ENCODE data around the gene HSD3B7. TPM values are rescaled to one million over a fixed set of nuclear protein-coding genes. Genes with fewer than 3 reads are reported as not detected.
"Not testable (repeated sequence)": the region's sequence is repeated elsewhere in the genome, so short reads cannot be mapped to it uniquely, and the experiment has no call there.

The HSD3B7 gene
- total RNA-seq: 1 to 10 TPM; 1.2 to 2.0 (median 1.3) TPM

DNA sequence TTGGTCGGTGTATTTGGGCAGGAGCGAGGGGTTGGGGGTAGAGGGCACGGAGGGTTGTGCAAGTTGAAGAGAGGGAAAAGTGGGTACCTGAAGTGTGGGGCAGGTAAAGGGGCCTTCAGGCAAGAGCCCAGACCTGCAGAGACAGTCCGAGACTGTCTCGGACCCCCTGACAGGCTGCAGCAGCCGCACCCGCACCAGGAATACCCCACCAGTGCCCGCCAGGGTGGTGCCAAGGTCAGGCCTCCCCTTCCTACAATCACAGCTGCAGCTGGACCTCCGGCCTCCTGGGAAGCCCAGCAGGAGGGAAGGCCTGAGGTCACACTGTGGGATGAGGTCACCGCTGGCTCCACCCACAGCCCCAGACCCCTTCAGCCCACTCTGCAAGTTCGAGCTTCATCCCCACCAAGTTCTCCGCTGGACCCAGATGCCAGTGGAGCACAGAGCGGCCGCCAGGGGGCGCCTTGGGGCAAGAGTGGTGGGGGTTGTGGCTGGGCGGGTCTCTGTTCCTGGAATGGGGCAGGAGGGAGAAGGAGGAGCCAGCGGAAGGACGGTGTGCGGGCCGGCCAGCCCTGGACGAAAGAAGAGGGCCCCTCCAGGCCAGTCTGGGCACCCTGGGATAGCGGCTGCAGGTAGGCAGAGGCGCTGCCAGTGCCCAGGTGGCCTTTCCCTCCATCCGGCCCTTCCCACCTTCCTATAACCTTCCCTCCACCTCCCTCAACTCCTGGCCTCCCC, at the start of gene HSD3B7:
Gene HSD3B7 (plus strand): TSS at position 539 of the 732 bp plus-strand sequence. CDS start 452 bp downstream, outside the sequence.
- H3K9me3 Mint-ChIP-seq: no peaks in the 10 kb centered on the region

DNA sequence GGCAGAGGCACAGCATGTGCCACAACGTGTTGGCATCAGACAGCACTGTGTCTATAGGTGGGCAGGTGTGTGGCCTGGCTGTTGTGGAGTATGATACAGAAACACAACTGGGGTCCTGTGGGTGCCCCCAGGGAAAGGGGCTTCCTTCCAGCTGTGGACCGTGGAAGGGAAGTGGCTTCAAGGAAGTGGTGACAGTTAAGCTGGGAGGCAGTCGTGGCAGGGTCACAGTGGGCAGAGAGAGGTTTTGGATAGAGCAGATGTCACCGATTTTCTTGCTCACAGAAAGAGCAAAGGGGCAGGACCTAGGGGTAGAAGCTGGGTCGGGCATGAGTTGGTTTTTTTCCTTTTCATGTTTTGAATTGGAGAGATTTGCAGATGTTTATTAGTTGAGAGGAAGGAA, 47.3 kb upstream of the HSD3B7 start:
- Mint-ChIP-seq H3K4me3 (no peak overlapping the region), H3K4me1 (ENCODE audit: low read depth) (peaks cover 22% of the 10 kb centered on the region), H3K36me3 (ENCODE audit: insufficient read depth) (peaks cover 5% of the 10 kb centered on the region), H3K27me3 (ENCODE audit: low read depth) (no peaks in the 10 kb centered on the region), H3K9me3 (no peaks in the 10 kb centered on the region)
- no peak for DNase-seq
- no peak for ATAC-seq

More for the DNA sequence above, at the start of gene HSD3B7:
- ATAC-seq: peak; percentile 76 to 78
- no peak within 1 kb of the TSS for H3K4me3 Mint-ChIP-seq
- H3K4me1 Mint-ChIP-seq (ENCODE audit: low read depth): peaks cover 2% of the 10 kb centered on the region
- H3K27me3 Mint-ChIP-seq (ENCODE audit: low read depth): no peaks in the 10 kb centered on the region
- DNase-seq: peak; percentile 83
- peaks cover 15% of the 10 kb centered on the region for H3K36me3 Mint-ChIP-seq (ENCODE audit: insufficient read depth)

DNA sequence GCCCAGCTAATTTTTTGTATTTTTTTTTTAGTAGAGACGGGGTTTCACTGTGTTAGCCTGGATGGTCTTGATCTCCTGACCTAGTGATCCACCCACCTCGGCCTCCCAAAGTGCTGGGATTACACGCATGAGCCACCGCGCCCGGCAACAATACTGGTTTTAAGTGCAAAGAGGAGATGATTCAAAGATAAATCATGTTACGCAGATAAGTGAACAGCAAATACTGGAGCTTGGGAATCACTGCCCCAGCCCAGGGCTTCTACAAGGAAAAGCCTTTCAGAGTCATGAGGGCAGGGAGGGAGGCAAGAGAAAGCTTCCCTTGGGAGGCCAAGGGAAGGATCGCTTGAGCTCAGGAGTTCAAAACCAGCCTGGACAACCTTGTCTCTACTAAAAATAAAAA, 45.4 kb upstream of the HSD3B7 start:
- not testable (repeated sequence) for ATAC-seq; H3K9me3 Mint-ChIP-seq; H3K4me3 Mint-ChIP-seq; H3K27me3 Mint-ChIP-seq (ENCODE audit: low read depth); DNase-seq
- H3K4me1 Mint-ChIP-seq (ENCODE audit: low read depth): peaks cover 23% of the 10 kb centered on the region
- H3K36me3 Mint-ChIP-seq (ENCODE audit: insufficient read depth): peaks cover 10% of the 10 kb centered on the region

DNA sequence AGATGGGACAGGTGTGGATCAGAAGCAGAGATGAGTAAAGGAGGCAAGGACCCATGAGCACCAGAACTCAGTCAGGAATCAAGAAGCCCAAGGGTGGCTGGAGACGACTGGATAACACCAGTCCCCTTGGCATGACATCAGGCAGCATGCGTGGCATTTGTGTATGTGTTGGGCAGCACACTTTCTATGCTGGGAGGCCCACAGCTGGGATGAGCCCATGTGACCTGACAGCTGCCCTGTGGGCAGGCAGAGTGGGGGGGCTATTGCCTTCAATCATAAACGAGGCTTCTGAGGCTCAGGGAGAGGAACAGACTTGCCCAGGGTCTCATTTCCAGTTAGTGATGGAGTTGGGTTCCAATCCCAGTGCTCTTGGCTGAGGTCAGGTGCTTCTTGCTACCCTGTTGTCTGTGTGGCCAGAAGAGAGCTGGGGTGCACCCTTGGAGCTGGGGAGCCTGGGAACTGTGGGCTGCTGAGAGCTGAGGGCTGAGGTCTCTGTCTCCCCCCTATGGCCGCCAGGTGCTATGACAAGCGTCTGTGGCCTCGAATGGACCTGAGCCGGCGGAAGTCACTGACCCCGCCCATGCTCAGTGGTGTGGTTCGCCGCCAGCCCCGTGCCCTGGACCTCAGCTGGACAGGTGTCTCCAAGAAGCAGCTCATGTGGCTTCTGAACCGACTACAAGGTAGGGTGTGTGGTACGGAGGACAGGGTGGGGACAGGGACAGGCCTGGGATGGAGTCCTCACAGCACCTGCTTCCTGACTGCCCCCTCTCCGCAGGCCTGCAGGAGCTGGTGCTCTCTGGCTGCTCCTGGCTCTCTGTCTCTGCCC, 43.2 kb upstream of the HSD3B7 start:
- DNase-seq (peak; percentile 54), ATAC-seq (peak; percentile 92 to 95)
- Mint-ChIP-seq H3K4me3 (peak overlapping the region; percentile 4), H3K27me3 (ENCODE audit: low read depth) (no peaks in the 10 kb centered on the region), H3K36me3 (ENCODE audit: insufficient read depth) (peaks cover 17% of the 10 kb centered on the region), H3K9me3 (no peaks in the 10 kb centered on the region), H3K4me1 (ENCODE audit: low read depth) (peaks cover 20% of the 10 kb centered on the region)

DNA sequence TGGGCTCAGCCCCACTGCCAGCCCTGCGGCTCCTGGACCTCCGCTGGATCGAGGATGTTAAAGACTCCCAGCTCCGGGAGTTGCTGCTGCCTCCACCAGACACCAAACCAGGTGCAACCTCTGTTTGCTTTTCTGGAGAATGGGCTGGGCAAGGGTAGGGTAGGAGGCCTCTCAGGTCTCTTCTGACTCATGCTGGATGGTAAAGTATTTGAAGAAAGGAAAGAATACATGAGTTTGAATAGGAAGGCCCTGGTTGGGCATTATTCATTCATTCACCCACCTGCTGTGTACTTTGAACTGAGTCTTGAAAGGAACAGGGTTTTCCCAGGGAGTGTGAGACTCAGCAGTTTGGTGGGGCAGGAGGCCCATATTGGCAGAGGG, 42.6 kb upstream of the HSD3B7 start:
- Mint-ChIP-seq H3K27me3 (ENCODE audit: low read depth) (no peaks in the 10 kb centered on the region), H3K36me3 (ENCODE audit: insufficient read depth) (peaks cover 17% of the 10 kb centered on the region), H3K4me3 (peak overlapping the region; percentile 4), H3K9me3 (no peaks in the 10 kb centered on the region), H3K4me1 (ENCODE audit: low read depth) (peaks cover 18% of the 10 kb centered on the region)
- ATAC-seq (peak; percentile 42 to 46), DNase-seq (no peak)

DNA sequence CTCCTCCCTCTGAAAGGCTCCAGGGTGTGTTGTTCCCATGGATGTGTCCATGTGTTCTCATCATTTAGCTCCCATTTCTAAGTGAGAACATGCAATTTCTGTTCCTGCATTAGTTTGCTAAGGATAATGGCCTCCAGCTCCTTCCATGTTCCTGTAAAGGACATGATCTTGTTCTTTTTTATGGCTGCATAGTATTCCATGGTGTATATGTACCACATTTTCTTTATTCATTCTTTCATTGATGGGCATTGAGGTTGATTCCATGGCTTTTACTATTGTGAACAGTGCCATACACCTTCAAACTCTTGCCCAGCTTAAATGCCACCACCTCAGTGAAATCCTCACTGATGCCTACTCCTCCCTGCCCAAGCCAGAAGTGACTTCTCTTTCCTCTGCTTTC, 40.7 kb upstream of the HSD3B7 start:
- Mint-ChIP-seq H3K4me1 (ENCODE audit: low read depth) (peaks cover 13% of the 10 kb centered on the region), H3K27me3 (ENCODE audit: low read depth) (no peaks in the 10 kb centered on the region), H3K36me3 (ENCODE audit: insufficient read depth) (peaks cover 15% of the 10 kb centered on the region), H3K4me3 (no peak overlapping the region), H3K9me3 (no peaks in the 10 kb centered on the region)
- no peak for DNase-seq
- ATAC-seq: no peak

DNA sequence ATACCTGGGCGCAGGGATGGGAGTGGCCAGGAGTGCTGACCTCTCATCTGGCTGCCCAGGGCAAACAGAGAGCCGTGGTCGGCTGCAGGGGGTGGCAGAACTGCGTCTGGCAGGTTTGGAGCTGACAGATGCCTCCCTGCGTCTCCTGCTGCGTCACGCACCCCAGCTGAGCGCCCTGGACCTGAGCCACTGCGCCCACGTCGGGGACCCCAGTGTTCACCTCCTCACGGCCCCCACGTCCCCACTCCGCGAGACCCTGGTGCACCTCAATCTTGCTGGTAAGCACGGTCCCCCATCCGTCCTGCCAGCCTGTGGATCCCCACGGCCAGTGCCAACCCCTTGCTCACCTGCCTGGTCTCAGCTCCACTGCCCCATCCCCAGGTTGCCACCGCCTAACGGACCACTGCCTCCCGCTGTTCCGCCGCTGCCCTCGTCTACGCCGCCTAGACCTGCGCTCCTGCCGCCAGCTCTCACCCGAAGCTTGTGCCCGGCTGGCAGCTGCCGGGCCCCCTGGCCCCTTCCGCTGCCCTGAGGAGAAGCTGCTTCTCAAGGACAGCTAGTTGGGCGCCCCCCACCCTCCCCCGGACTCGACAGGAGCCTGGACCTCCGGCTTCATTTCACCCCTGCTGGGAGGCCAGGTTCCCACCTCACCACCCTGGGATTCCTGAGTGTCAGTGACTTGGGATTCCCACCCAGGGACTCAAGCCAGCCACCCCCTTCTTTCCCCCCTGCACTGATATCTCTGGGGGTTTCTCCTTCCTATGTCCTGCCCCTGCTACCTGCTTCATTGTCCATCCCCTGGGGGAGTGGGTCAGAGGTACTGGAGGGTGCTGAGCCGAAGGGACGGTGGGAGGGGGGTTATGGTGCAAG, 38.1 kb upstream of the HSD3B7 start:
- H3K4me1 Mint-ChIP-seq (ENCODE audit: low read depth): peaks cover 21% of the 10 kb centered on the region
- H3K27me3 Mint-ChIP-seq (ENCODE audit: low read depth): no peaks in the 10 kb centered on the region
- H3K36me3 Mint-ChIP-seq (ENCODE audit: insufficient read depth): peaks cover 15% of the 10 kb centered on the region
- ATAC-seq (no peak), DNase-seq (no peak)
- H3K4me3 Mint-ChIP-seq: no peak overlapping the region
- H3K9me3 Mint-ChIP-seq: no peaks in the 10 kb centered on the region

DNA sequence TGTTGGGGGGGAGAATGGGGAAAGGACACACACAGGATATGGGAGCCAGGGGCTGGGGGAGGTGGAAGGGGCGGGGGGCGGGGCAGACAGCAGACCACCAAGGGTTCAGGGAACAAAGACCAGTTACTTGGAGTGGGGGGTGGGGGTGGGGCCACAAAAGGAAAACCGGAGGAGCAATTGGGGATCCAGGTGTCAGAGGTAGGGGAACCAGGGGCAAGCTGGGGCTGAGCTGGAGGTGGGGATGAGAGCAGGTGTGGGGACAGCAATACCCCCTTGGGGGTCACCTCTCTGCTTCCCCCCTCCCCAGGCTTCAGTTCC, 37.5 kb upstream of the HSD3B7 start:
- H3K4me3 Mint-ChIP-seq: no peak overlapping the region
- H3K27me3 Mint-ChIP-seq (ENCODE audit: low read depth): no peaks in the 10 kb centered on the region
- H3K9me3 Mint-ChIP-seq: no peaks in the 10 kb centered on the region
- no peak for DNase-seq
- peaks cover 16% of the 10 kb centered on the region for H3K4me1 Mint-ChIP-seq (ENCODE audit: low read depth)
- H3K36me3 Mint-ChIP-seq (ENCODE audit: insufficient read depth): peaks cover 15% of the 10 kb centered on the region
- no peak for ATAC-seq

DNA sequence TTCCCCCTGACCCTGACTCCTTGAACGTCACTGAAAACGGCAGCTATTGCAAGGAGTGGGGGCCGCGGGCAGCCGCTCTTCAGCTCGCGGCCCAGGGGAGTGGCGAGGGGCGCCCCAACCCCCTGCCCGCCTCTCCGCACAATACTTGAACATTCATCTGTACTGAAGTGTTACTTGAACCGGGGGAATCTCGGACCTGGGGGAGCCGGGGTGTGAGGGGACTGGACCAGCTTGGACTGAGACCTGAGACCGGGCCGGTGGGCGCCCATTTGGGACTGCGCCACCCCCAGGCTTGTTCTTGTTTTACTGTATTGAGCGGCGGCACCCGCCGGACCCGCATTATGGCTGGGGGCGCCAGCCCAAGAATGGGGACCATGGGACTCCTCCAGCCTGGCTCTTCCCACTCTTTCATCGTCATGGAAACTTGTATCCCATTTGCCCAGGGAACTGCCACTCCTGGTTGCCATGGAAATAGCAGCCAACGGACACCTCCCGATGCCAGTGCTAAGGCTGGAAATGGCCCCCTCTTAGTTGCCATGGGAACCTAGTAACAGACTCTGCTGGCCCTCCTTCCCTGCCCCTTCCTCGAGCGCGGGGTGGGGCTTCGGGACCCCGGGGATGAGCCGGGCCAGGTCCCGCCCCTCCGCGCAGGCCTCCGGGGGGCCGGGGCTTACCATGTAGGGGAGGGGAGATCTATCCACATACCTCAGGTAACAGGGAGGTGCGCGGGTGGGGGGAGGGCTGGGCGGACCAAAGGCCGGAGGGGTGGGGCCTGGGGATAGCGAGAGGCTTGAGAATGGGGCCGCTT, 36.9 kb upstream of the HSD3B7 start:
- peaks cover 12% of the 10 kb centered on the region for H3K4me1 Mint-ChIP-seq (ENCODE audit: low read depth)
- DNase-seq (no peak), ATAC-seq (no peak)
- H3K27me3 Mint-ChIP-seq (ENCODE audit: low read depth): no peaks in the 10 kb centered on the region
- H3K4me3 Mint-ChIP-seq: no peak overlapping the region
- H3K9me3 Mint-ChIP-seq: no peaks in the 10 kb centered on the region
- H3K36me3 Mint-ChIP-seq (ENCODE audit: insufficient read depth): peaks cover 15% of the 10 kb centered on the region

DNA sequence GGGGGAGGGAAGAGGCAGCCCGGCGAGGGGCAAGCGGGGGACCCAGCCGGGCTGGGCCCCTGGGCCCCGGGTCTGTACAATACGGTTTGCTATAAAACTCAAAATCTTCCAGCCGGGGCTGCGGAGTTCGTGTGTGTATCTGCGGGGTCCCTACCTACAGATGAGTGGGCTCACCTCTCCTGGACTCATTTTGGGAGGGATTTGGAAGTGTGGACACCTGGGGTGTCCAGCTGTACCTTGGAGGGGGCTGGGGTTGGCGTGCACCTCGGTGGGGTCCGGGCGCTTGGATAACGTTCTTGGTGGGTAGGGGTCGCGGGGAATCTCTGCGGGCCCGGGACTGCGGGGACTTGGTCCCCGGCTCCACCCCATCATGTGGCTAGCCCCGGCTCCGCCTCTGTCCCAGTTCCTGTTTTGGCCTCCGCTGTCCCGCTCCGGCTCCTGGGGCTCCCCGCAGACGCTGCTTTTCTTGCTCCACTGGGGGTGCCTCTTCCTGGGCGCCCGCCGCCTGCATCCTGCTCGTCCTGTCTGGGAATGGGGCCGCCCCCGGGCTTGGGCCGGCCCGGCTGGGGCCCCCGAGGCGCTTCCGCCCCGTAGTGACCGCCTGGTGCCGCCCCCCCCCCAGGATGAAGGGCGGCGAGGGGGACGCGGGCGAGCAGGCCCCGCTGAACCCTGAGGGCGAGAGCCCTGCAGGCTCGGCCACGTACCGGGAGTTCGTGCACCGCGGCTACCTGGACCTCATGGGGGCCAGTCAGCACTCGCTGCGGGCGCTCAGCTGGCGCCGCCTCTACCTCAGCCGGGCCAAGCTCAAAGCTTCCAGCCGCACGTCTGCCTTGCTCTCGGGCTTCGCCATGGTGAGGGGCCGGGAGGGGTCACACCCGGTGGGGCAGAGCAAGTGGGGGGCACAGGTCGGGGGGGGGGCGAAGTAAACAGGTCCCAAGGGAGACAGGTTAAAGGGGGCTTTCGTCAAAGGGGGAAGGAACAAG, 36.0 kb upstream of the HSD3B7 start, which contains the start of gene ORAI3:
Gene ORAI3 (plus strand): TSS at position 402 of the 983 bp plus-strand sequence. CDS start 222 bp downstream, at position 624.
- H3K4me1 Mint-ChIP-seq (ENCODE audit: low read depth): peaks cover 17% of the 10 kb centered on the region
- H3K27me3 Mint-ChIP-seq (ENCODE audit: low read depth): no peaks in the 10 kb centered on the region

DNA sequence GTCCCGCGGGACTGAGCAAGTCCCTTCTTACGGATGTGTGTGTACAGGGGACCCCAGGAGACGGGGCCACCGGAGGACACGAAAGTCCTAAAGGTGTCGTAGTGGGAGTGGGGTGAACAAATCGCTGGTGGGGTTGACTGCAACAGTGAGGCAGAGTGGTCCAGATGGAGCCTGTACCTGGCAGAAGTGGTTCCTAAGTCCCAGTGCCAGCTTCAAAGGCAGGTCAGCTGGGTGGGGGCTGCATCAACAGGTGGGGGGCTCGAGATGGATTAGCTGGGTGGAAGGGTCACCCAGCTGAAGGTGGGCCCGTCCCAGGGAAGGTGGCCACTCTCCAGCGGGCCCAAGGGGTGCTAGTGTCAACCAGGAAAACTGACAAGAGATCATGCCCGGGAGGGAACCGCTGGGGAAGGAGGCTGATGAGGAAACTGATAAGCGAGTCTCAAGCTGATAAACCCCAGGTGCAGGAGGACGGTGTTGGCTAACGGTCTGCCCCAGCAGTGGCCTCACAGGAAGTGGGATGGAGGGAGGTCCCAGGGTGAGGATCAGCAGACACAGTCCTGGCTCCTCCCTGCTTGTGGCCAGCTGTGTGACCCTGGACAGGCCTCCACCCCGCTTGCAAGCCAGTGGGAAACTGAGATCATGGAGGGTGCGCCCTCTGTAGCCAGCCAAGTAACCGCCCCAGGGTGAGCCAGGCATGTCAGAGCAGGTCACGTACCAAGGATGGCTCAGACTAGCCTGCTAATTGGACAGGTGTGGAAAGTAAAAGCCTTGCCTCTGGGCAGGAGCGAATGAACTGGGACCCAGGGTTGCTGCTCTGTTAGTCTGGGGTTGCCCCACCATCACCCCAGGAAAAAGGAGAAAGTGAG, 35.1 kb upstream of the HSD3B7 start:
- no peaks in the 10 kb centered on the region for H3K27me3 Mint-ChIP-seq (ENCODE audit: low read depth)
- peak overlapping the region; percentile 82 for H3K4me3 Mint-ChIP-seq
- ATAC-seq: peak; percentile 27 to 44
- peaks cover 7% of the 10 kb centered on the region for H3K36me3 Mint-ChIP-seq (ENCODE audit: insufficient read depth)
- H3K4me1 Mint-ChIP-seq (ENCODE audit: low read depth): peaks cover 17% of the 10 kb centered on the region
- no peak for DNase-seq
- H3K9me3 Mint-ChIP-seq: no peaks in the 10 kb centered on the region

More for the DNA sequence above, 36.0 kb upstream of the HSD3B7 start, which contains the start of gene ORAI3:
- Mint-ChIP-seq H3K9me3 (no peaks in the 10 kb centered on the region), H3K4me3 (peak within 1 kb of the TSS; percentile 82), H3K36me3 (ENCODE audit: insufficient read depth) (peaks cover 13% of the 10 kb centered on the region)
- ATAC-seq (peak; percentile 62), DNase-seq (peak; percentile 23)

DNA sequence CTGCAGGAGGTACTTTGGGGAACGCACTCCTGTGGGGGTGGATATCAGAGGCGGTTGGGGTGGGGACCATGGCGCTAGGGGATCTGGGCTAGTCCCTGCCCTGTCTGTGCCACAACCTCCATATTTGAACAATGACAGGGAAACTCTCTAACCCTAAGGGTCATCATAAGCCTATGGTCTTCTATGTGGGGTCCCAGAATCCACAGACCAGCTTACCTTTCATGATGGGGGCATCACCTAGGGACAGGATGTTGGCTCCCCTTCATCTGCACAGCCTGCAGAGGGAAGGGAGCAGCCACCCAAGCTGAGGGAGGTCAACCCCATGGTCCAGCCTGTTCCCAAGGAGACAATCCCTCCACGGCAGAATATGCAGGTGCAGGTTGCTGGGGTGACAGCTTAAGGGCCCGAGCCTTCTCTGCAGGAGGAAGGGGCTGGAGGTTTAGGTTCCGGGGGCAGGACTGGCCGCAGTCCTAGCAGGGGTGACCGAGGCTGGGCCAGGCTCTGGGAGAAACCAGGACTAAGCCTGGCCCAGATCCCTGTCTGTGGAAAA, 34.4 kb upstream of the HSD3B7 start:
- H3K27me3 Mint-ChIP-seq (ENCODE audit: low read depth): no peaks in the 10 kb centered on the region
- peaks cover 7% of the 10 kb centered on the region for H3K36me3 Mint-ChIP-seq (ENCODE audit: insufficient read depth)
- peaks cover 17% of the 10 kb centered on the region for H3K4me1 Mint-ChIP-seq (ENCODE audit: low read depth)
- no peaks in the 10 kb centered on the region for H3K9me3 Mint-ChIP-seq
- DNase-seq (no peak), ATAC-seq (no peak)
- H3K4me3 Mint-ChIP-seq: peak overlapping the region; percentile 82
